Measurements from ENCODE around the gene NCSTN.

Gene NCSTN

DNA sequence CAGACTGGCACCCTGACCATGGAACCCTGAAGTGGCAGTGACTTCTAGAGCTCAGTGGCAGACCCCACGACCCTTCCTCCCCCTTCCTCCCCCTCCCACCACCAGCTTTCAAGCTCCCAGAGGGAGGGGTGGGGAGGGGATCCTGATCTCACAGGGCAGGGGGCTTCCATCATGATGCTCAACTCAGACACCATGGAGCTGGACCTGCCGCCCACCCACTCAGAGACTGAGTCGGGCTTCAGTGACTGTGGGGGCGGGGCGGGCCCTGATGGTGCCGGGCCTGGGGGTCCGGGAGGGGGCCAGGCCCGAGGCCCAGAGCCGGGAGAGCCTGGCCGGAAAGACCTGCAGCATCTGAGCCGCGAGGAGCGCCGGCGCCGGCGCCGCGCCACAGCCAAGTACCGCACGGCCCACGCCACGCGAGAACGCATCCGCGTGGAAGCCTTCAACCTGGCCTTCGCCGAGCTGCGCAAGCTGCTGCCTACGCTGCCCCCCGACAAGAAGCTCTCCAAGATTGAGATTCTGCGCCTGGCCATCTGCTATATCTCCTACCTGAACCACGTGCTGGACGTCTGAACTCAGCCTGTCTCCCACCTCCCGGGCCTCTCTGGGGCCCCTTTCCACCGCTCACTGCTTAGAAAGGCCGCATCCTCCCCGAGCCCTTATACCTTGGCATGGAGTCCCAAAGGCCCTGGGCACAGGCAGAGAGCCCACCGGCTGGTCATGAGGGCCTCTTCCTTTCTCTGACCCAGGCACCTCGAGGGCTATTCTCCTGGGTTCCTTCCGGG is 27.6 kb downstream of the NCSTN start:
- H3K27me3 ChIP-seq (ENCODE audit: low read length), result no peaks in the 10 kb centered on the region
- no peaks in the 10 kb centered on the region for H4K20me1 ChIP-seq (ENCODE audit: low read depth, low read length)
- no peak overlapping the region for H3K9ac ChIP-seq (ENCODE audit: low read length)
- H3K4me2 ChIP-seq (ENCODE audit: low read depth, low read length, poor library complexity, severe bottlenecking), result no peak overlapping the region
- H3K9me3 ChIP-seq (ENCODE audit: insufficient read depth, low read length), result no peaks in the 10 kb centered on the region
- no peaks in the 10 kb centered on the region for H3K36me3 ChIP-seq (ENCODE audit: low read length)
- H3K4me3 ChIP-seq (ENCODE audit: insufficient read depth, low read length, poor library complexity, severe bottlenecking), result no peak overlapping the region
- H2AFZ ChIP-seq (ENCODE audit: low read depth, low read length, severe bottlenecking), result no peak overlapping the region
- H3K9me2 ChIP-seq (replicated peaks; ENCODE audit: insufficient read depth, low read length), result no peaks in the 10 kb centered on the region
- H3F3A ChIP-seq (ENCODE audit: insufficient read depth), result no peaks in the 10 kb centered on the region
- no peak overlapping the region for H3K27ac ChIP-seq (ENCODE audit: low read depth, low read length)
- no peaks in the 10 kb centered on the region for H3K79me2 ChIP-seq (ENCODE audit: insufficient read depth, low read length)
- TF ChIP-seq, protein P1, sequence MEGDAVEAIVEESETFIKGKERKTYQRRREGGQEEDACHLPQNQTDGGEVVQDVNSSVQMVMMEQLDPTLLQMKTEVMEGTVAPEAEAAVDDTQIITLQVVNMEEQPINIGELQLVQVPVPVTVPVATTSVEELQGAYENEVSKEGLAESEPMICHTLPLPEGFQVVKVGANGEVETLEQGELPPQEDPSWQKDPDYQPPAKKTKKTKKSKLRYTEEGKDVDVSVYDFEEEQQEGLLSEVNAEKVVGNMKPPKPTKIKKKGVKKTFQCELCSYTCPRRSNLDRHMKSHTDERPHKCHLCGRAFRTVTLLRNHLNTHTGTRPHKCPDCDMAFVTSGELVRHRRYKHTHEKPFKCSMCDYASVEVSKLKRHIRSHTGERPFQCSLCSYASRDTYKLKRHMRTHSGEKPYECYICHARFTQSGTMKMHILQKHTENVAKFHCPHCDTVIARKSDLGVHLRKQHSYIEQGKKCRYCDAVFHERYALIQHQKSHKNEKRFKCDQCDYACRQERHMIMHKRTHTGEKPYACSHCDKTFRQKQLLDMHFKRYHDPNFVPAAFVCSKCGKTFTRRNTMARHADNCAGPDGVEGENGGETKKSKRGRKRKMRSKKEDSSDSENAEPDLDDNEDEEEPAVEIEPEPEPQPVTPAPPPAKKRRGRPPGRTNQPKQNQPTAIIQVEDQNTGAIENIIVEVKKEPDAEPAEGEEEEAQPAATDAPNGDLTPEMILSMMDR (IDR thresholded peaks at IDR 0.05; ENCODE audit: insufficient read depth, low read length, poor library complexity, severe bottlenecking), result no peak
- no peak for TF ChIP-seq EZH2phosphoT487 (conservative IDR thresholded peaks at IDR 0.05; ENCODE audit: low read length)

DNA sequence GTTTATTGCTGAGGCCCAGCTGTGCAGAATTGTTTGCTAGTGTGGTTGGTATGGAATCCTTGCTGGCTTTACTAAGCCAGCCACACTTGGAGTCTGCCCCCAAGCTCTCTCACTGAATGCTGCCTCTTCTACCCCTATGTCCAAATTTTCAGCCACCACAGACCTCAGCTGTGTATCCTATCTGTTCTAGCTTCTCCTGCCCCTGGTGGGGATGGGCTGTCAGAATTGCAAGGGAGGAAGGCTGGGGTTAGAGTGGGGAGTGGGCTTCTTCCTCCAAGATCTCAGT is 28.1 kb downstream of the NCSTN start:
- no peak overlapping the region for H3K9ac ChIP-seq (ENCODE audit: low read length)
- H4K20me1 ChIP-seq (ENCODE audit: low read depth, low read length), result no peaks in the 10 kb centered on the region
- no peak overlapping the region for H3K4me3 ChIP-seq (ENCODE audit: insufficient read depth, low read length, poor library complexity, severe bottlenecking)
- H3K36me3 ChIP-seq (ENCODE audit: low read length), result no peaks in the 10 kb centered on the region
- TF ChIP-seq, protein P1 (IDR thresholded peaks at IDR 0.05; ENCODE audit: insufficient read depth, low read length, poor library complexity, severe bottlenecking), result no peak
- TF ChIP-seq EZH2phosphoT487 (conservative IDR thresholded peaks at IDR 0.05; ENCODE audit: low read length), result no peak
- no peak overlapping the region for H3K27ac ChIP-seq (ENCODE audit: low read depth, low read length)
- no peaks in the 10 kb centered on the region for H3K9me2 ChIP-seq (replicated peaks; ENCODE audit: insufficient read depth, low read length)
- H2AFZ ChIP-seq (ENCODE audit: low read depth, low read length, severe bottlenecking), result no peak overlapping the region
- H3K4me2 ChIP-seq (ENCODE audit: low read depth, low read length, poor library complexity, severe bottlenecking), result no peak overlapping the region
- H3K79me2 ChIP-seq (ENCODE audit: insufficient read depth, low read length), result no peaks in the 10 kb centered on the region
- no peaks in the 10 kb centered on the region for H3F3A ChIP-seq (ENCODE audit: insufficient read depth)
- no peaks in the 10 kb centered on the region for H3K9me3 ChIP-seq (ENCODE audit: insufficient read depth, low read length)
- H3K27me3 ChIP-seq (ENCODE audit: low read length), result no peaks in the 10 kb centered on the region

DNA sequence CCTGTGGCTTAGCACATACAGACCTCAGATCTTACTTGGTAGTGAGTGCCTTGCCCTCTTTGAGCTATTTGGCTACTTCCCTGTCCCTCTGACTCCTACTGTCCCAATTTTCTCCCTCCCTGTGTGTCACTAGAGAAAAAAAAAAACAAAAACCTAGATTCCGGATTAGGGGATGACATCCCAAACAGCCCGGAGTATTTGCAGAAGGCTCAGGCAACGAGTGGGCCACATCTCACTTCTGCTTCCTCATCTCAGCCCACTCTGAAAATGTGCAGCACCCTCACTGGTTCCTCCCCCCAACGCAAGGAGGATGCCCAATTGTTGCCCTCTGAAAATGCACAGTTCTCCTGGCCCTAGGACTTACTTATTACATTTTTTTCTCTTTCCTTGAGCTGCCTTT is 28.6 kb downstream of the NCSTN start:
- TF ChIP-seq, protein P1 (IDR thresholded peaks at IDR 0.05; ENCODE audit: insufficient read depth, low read length, poor library complexity, severe bottlenecking), result no peak
- TF ChIP-seq EZH2phosphoT487 (conservative IDR thresholded peaks at IDR 0.05; ENCODE audit: low read length), result no peak
- Histone ChIP-seq H3K27ac (ENCODE audit: low read depth, low read length) (no peak overlapping the region), H3K27me3 (ENCODE audit: low read length) (no peaks in the 10 kb centered on the region), H3F3A (ENCODE audit: insufficient read depth) (no peaks in the 10 kb centered on the region), H4K20me1 (ENCODE audit: low read depth, low read length) (no peaks in the 10 kb centered on the region), H3K9me2 (replicated peaks; ENCODE audit: insufficient read depth, low read length) (no peaks in the 10 kb centered on the region), H3K79me2 (ENCODE audit: insufficient read depth, low read length) (no peaks in the 10 kb centered on the region), H3K36me3 (ENCODE audit: low read length) (no peaks in the 10 kb centered on the region), H3K4me2 (ENCODE audit: low read depth, low read length, poor library complexity, severe bottlenecking) (no peak overlapping the region), H2AFZ (ENCODE audit: low read depth, low read length, severe bottlenecking) (no peak overlapping the region), H3K9me3 (ENCODE audit: insufficient read depth, low read length) (no peaks in the 10 kb centered on the region), H3K4me3 (ENCODE audit: insufficient read depth, low read length, poor library complexity, severe bottlenecking) (no peak overlapping the region), H3K9ac (ENCODE audit: low read length) (no peak overlapping the region)
